EL (cell line): Measurements from ENCODE around the gene SLC22A25.
"Not testable (repeated sequence)": the region's sequence is repeated elsewhere in the genome, so short reads cannot be mapped to it uniquely, and the experiment has no call there.

ENCODE experiments used
- DNase-seq: peaks from one replicate; pipeline ENCODE4 v3.0.0-alpha.2; 2016

The SLC22A25 gene

DNA sequence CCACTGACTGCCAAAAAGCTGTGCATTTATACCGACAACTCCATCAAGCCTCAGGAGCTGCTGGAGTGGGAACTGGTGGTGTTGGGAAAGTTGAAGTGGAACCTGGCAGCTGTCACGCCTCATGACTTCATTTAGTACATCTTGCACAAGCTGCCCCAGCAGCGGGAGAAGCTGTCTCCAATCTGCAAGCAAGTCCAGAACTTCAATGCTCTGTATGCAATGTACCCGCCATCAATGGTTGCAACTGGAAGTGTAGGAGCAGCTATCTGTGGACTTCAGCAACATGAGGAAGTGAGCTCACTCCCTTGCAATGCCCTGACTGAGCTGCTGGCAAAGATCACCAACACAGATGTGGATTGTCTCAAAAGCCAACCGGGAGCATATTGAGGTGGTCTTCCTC lies at the start of gene SLC22A25:
TSS of gene SLC22A25 (minus strand) at position 67 of the 400 bp plus-strand sequence. CDS start 13,947 bp downstream, outside the sequence.
- DNase-seq, result peak; percentile 4

DNA sequence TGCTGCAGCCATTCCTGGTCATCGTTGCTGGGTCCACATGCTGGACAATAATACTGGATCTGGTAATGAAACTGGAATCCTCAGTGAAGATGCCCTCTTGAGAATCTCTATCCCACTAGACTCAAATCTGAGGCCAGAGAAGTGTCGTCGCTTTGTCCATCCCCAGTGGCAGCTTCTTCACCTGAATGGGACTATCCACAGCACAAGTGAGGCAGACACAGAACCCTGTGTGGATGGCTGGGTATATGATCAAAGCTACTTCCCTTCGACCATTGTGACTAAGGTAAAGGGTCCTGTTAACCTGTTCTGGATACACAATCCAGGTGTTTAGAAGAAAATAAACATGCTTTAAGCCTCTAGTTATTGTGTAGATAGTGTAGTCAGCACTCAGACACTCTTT lies 46.9 kb upstream of the SLC22A25 start:
- DNase-seq, result no peak

DNA sequence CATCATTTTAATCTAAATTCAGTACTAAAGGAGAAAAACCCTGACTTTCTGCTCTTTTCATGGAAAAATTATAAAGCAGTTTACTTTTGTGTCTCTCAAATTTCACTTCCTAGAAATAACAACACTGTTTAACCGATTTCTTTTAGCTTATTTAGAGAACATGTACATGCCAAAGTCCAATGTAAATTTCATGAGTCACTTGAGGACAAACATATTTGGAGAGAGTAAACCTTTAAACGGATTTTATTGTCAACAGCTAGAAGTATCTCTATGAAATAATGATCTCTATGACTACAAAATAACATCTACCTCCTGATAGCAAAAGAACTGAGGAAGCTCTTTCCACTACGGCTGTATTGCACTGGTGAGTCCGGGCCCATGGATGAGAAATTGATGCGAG lies 46.3 kb upstream of the SLC22A25 start:
- DNase-seq, result no peak

DNA sequence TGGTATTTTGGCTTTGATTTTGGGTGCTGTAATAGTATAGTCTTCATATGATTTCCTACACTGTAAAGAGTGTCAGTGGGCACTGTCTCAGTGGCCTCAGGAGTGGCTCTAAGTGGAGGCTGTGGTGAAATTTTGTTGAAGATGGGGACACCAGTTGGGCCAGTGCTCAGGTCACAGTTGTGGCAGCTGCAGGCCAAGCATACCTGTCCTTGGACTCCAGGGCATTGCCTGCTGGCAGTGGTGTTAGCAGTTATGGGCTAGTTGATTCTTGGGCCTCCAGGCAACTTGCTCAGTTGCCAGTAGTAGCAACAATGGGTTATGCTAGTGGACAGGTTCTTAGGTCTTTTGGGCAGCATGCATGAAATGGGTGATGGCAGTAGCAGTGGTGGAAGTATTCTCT lies 39.2 kb upstream of the SLC22A25 start:
- no peak for DNase-seq

DNA sequence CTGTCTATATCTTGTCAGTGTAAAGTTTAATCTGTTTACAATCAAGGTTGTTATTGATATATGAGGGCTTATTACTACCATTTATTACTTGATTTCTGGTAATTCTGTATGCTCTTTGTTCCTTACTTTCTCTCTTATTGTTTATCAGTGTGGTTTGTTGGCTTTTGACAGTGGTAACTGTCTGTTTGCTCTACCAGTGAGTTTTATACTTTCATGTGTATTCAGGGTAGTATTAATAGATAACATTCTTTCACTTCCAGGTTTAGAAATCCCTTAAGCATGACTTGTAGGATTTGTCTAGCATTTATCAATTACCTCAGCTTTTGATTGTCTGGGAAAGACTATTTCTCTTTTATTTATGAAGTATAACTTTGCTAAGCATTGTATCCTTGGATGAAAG lies 37.5 kb upstream of the SLC22A25 start:
- no peak for DNase-seq

DNA sequence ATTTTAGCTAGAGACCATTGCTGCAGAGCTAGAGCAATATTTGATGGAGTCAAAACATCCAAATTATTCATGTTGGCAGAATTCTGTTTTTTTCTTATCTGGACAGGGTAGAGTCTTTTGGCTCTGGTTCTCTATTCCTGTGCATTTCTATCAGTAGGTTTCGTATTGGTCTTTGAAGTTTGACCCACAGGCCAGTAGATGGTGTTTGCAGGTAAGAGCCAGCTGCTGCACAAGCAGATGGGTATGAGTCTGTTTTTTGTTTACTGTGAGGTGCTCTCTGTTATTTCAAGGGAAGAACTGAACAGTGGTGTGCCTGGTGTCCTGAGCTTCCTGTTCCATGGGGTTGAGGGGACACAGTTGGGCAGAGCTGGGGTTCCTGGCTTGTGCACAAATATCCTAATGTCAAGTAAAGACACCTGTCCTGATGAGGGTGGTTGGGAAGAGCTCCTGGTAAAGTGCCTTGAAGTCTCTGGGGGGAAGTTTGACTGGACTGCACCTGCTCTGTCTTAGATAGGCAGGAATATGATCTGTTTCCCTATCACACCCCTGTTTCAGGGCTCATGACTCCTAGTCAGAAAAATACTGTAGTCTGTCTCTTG lies 34.0 kb upstream of the SLC22A25 start:
- DNase-seq, result no peak

DNA sequence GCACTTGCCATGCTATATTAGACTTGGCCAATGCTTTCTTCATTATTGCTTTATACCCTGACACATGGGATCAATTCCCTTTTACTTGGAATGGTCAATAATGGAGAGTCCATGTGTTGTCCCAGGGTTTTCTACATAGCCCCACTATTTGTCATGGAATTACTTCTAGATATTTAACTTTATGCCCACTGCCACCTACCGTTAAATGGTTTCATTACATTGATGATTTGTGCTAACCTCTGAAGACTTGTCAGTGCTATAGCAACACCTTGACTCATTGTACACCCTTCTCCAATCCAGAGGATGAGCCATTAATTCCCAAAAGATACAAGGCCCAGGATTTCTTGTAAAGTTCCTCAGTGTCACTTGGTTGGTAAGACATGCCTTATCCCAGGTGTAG lies 31.4 kb upstream of the SLC22A25 start:
- DNase-seq, result no peak

DNA sequence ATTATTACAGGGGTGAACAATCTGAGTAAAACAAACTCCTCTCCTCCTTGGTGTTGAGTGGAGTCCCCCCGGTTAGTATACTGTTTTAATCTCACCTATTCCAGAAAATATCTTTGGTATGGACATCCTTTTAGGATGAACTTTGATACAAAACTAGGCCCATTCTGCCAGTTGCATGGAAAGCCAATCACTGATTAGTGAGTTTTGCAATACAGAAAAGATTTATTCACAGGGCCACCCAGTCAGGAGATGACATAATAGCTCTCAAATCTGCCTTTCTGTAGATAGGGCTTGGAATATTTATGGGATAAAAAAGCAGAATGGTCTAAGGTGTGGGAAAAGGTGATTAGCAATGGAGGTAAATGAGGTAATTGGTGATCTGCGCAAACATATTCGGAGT lies 30.3 kb upstream of the SLC22A25 start:
- no peak for DNase-seq

DNA sequence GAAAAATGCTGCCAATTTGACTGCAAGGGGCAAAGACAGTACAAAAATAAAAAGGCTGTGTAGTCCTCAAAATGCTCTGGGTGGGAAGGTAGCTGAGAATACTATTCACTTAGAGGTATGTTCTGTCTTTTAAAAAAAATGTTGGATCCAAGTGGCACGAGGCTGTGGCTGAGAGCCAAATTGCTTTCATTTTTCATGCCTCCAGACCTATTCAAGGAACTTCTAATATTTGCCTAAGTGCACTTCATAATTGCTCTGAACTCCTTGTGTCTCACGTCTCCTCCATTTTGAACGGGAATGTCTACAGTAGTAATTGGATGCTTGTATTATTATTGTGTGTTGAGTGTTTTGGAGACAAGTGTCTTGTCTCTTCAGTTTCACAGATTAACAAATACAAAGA lies 19.1 kb upstream of the SLC22A25 start:
- no peak for DNase-seq

DNA sequence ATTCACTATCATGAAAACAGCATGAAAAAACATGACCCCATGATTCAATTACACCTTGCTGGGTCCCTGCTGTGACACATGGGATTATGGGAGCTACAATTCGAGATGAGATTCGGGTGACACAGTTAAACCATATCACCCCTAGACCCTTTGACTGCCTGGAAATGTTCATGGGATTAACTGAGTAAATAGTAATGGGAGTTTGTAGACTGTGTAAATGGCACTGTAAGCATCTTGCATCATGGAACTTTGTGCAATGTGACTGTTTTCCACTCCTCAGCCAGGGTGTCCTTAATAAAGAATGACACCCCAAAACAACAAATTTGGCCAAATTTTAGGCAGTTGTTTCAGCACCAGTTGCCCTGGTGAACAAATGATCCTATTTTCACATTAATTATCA lies 7.9 kb upstream of the SLC22A25 start:
- no peak for DNase-seq

DNA sequence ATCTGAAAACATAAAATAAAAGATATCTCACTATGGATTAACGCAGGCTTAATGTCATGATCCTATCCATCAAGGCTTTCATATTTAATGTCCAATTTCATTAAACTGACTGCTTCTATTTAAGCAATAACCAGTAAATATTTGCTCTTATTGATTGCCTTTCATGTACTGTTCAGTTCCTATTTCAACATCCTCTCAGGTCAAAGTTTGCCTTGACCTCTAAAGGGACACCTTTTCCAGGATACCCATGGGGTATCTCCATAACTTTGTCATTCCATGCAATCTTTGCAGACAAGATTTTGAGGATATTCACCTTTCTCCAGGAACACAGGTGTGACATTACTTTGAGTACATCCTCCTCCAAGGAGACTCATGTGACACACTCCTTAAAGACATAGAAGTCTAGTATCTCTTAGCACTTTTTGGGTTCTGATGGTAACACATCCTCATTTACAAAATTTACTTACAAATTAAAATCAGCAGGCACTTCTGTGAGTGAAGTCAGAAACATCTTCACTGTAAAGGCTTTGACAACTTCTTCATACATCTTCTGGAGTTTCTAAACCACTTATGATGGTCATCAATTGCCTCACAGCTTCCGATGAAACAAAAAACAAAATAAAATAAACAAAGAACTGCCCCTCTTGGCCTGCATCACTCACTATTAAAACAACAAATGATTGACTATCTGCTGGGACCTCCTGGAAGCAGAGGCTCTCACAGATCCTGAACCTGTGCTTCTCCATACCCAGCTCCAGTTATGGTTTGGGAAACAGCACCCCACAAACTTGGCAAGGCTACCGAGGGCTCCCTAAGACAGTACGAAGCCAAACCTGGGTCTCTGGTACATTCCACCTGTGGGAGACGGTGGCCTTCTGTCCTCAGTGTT lies 7.0 kb upstream of the SLC22A25 start:
- no peak for DNase-seq

DNA sequence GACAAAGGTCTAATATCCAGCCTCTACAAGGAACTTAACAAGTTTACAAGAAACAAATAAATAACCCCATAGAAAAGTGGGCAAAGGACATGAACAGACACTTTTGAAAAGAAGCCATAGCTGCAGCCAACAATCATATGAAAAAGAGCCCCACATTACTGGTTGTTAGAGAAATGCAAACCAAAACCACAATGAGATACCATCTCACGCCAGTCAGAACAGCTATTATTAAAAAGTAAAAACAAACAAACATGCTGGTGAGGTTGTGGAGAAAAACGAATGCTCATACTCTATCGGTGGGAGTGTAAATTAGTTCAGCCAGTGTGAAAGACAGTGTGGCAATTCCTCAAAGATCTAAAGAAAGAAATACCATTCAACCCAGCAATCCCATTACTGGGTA lies 5.6 kb upstream of the SLC22A25 start:
- no peak for DNase-seq

DNA sequence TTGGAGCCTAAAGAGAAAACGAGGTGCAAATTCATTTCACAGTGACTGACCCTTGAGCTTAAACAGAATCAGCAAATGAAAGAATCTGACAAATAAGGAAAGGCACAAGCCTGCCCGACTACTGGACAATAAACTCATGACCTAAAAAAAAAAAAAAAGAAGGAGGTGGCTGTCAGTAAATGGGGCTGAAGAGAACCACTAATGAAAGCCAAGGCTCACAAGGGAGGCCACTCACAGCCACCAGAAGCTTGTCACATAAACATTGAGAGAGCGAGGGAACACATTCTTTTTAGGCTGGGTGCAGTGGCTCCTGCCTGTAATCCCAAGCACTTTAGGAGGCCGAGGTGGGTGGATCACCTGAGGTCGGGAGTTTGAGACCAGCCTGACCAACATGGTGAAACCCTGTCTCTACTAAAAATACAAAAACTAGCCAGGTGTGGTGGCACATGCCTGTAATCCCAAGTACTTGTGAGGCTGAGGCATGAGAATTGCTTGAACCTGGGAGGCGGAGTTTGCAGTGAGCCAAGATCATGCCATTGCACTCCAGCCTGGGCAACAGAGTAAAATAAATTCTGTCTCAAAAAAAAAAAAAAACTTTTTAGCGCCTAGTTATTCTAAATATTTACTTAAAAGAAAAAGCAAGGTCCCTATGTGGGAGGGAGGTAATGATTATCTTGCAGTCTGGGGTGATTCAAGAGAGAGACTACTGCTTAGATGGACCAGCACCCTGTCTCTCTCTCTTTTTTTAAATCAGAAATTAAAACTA lies 4.0 kb upstream of the SLC22A25 start:
- not testable (repeated sequence) for DNase-seq

DNA sequence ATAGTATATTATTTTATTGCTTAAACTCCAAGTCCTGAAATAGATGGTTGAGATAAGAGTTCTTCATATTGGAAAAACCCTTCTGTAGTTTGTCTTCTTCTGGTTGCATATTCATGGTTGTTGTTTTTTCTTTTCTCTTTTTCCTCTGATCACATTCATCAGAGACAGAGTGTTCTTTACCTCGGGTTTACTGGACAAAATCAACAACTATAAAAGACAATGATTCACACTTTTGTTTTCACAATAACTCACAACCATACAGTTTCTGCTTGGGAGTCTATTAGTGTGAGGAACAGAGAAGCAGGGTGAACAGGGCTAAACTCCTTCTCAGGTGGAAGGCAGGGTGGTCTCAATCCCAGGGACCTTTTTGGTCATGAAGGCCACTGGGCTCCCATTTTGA lies 2.6 kb upstream of the SLC22A25 start:
- DNase-seq, result no peak

DNA sequence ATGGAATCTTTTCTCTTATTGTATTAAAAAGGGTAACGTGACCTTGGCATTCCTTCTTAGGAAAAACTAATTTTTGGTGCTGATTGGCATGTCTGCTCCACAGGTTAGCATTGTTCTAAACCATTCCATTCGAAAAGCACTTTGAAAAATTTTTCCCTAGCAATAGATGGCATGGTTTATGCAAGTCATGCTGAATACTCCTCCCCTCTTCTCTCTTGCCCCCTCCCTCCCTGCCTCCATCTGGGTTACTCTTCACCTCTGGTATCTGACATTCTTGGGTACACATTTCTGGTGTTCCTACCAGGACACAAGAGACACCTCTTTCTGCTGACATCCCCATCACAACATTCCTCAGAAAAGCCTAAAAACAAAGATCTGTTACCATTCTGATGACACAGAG lies 1.5 kb upstream of the SLC22A25 start:
- DNase-seq, result no peak

DNA sequence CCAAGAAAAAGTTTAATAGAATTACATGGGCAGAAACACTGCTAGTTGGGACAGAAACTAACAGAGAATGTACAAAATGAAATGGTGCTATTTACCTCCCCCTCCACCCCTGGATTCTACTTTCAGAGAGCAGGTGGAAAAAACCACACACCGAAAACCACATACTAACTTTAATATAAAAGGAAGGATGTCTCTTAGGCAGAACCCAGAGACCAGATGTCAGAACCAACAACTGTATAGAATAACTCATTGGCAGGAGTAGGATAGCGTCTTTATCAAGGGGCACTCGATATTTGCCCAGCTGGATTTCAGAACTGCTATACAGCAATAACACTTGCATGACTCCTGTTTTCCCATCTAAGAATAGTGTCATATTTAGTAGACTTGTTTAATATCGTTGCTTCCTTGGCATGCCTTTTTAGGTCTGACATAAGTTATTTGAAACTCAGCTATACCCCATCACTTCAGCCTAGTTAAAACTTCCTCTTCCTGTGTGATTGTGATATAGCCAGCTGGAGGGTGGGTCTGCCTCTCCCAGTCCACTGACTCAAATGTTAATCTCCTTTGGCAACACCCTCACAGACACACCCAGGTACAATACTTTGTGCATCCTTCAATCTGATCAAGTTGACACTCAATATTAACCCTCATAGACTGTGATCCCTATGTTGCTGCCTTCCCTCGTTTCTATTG lies 1.2 kb downstream of the SLC22A25 start:
- no peak for DNase-seq

DNA sequence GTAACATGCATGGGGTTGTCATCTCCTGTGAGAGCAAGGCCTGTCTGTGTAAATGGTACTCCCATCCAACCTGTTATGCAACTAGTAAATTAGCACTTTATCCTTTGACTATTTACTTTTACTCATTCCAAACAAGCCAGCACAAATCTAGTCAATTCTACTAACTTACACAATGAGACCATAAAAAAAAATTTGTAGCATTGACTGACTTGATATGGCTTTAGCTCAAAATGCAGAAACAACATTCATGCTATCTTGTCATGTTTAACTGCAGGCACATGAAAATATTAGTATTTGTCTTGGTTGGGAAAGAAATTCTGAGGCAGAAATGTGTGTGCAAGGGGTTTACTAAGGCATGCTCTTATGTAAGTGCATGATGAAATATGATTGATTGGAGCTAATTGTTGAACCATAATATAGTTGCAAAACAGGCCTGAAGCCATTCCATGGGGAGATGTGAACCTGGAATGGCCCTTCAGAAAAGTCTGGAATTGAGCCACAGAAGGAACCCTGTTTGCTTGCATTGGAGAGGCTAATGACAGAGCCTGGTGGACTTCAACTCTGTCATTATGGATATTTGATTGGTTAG lies 2.5 kb downstream of the SLC22A25 start:
- no peak for DNase-seq

DNA sequence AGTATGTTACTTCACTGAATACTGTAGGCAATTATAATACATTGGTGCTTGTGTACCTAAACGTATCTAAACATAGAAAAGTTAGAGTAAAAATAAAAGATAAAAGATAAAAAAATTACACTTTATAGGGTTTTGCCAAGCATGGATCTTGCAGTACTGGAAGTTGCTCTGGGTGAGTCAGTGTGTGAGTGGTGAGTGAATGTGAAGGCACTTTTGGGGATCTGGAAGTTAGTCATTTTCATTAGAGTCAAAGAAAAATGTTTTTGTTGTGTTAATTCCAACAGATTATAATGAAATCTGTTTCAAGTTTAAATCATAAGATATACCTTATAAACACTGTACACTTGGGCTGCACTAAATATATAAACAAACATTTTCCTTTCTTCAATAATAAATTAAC lies 3.3 kb downstream of the SLC22A25 start:
- DNase-seq, result no peak

DNA sequence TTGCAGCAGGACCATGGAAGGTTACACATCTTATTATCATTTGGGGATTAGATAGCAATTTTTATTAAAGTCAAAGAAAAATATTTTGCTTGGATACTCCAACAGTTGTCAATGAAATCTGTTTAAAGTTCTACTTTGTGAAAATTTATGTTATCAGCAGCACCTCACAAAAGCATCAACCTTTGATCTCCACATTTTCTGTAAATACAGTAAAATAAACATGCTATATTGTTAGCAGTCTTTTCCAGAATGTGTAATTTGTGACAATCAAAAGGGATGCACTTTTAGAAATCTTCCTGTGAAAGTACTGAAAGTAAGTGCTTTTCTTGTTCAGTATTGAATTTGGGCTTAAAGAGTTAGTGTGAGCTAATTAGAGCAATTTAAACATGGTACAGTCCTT lies 4.1 kb downstream of the SLC22A25 start:
- no peak for DNase-seq

DNA sequence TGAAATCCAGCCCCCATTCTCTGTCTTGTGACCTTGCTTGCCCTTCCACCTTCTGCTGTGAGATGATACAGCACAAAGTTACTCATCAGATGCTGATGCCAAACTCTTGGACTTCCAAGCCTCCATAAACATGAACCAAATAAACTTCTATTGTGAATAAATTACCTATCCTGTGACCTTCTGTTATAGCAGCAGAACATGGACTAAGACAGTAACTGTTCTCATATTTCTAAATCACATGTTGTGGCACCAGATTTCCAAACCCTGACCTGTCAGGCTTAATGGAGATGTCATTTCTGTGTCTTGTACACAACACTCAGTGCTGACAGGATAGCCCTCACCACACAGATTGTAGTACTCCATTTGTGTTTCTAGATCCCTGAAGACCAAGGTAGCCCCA lies 6.0 kb downstream of the SLC22A25 start:
- no peak for DNase-seq

DNA sequence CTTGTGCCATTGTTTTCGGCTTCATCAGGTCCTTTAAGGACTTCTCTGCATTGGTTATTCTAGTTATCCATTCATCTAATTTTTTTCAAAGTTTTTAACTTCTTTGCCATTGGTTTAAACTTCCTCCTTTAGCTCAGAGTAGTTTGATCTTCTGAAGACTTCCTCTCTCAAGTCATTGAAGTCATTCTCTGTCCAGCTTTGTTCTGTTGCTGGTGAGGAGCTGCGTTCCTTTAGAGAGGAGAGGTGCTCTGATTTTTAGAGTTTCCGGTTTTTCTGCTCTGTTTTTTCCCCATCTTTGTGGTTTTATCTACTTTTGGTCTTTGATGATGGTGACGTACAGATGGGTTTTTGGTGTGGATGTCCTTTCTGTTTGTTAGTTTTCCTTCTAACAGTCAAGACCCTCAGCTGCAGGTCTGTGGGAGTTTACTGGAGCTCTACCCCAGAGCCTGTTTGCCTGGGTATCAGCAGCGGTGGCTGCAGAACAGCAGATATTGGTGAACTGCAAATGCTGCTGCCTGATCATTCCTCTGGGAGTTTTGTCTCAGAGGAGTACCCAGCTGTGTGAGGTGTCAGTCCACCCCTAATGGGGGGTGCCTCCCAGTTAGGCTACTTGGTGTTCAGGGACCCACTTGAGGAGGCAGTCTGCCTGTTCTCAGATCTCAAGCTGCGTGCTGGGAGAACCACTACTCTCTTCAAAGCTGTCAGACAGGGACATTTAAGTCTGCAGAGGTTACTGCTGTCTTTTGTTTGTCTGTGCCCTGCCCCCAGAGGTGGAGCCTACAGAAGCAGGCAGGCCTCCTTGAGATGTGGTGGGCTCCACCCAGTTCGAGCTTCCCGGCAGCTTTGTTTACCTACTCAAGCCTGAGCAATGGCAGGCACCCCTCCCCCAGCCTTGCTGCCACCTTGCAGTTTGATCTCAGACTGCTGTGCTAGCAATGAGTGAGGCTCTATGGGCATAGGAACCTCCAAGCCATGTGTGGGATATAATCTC lies 7.6 kb downstream of the SLC22A25 start:
- not testable (repeated sequence) for DNase-seq

DNA sequence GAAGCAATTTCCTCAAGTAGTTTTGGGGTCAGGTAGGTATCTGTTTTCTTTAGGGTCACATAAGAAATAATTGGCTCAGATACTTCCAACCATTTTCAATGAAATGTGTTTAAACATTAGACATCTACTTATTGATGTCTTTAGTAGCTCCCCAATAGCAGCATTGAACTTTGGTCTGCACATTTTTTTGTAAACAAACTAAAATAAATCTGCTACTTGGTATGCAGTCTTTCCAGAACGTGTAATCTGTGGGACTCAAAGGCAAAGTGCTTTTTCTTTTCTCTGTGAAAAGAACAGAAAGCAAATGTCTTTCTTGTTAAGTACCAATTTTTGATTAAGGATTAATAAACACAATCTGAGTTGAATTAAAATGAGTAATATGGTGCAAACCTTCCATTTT lies 13.6 kb downstream of the SLC22A25 start:
- DNase-seq, result no peak
